CD4-positive, alpha-beta T cell (primary cell): ENCODE measurements around the gene MAPK7. TPM values are rescaled to one million over a fixed set of nuclear protein-coding genes. Genes with fewer than 3 reads are reported as not detected.

Experiments used
- ATAC-seq: fragments of 200-7000 bp; cut with Tn5 transposase; one replicate; pipeline ENCODE4 v1.10.0; 2022; ENCODE audit warnings: mild to moderate bottlenecking; ENCODE audit not compliant: poor library complexity
- CTCF ChIA-PET: fragments of 350-600 bp; sonication (Branson Sonifier 250); formaldehyde crosslinking; loops from one replicate; lab custom pipeline; 2021; ENCODE audit warnings: antibody characterized with exemption, inconsistent platforms; lab: Charles Lee
- POLR2A ChIA-PET: fragments of 350-600 bp; sonication (Branson Sonifier 250); formaldehyde crosslinking; loops from one replicate; lab custom pipeline; 2021; ENCODE audit warnings: antibody characterized with exemption, inconsistent platforms; lab: Charles Lee
- DNase-seq, 14 experiments: peaks; one replicate each; pipeline ENCODE4 v3.0.0-alpha.2; 2013 to 2020; ENCODE audit warnings: mixed read lengths in 2 of 14
- H3K27ac ChIP-seq, 2 donors: one replicate each; pipeline versions ENCODE4 v1.5.1 to v1.7.0; 2013; ENCODE audit warnings: low read length in 2 of 2, low read depth in 1 of 2, mild to moderate bottlenecking in 1 of 2
- H3K27me3 ChIP-seq, 2 experiments: 1 replicate in 1 of 2; 2 replicates in 1 of 2; pipeline versions ENCODE4 v1.6.1 to v1.7.0; 2013; ENCODE audit warnings: low read length in 2 of 2, control low read depth in 1 of 2, mild to moderate bottlenecking in 1 of 2, moderate library complexity in 1 of 2; ENCODE audit not compliant: insufficient read depth in 2 of 2, control insufficient read depth in 1 of 2
- H3K36me3 ChIP-seq: one replicate; pipeline ENCODE4 v1.6.1; 2013; ENCODE audit warnings: low read length, control low read depth; ENCODE audit not compliant: insufficient read depth
- H3K4me1 ChIP-seq: one replicate; pipeline ENCODE4 v1.6.1; 2013; ENCODE audit warnings: low read length, control low read depth; ENCODE audit not compliant: insufficient read depth
- H3K4me3 ChIP-seq: one replicate; pipeline ENCODE4 v1.5.1; 2013; ENCODE audit warnings: mild to moderate bottlenecking, low read length, moderate library complexity
- H3K9me3 ChIP-seq, 2 experiments: 1 replicate in 1 of 2; 2 replicates in 1 of 2; pipeline versions ENCODE4 v1.6.1 to v1.7.0; 2013; ENCODE audit warnings: low read length in 2 of 2, mild to moderate bottlenecking in 2 of 2, control low read depth in 1 of 2, moderate library complexity in 1 of 2; ENCODE audit not compliant: control insufficient read depth in 1 of 2, insufficient read depth in 1 of 2
- H3K27ac Mint-ChIP-seq: one replicate; pipeline ENCODE4 v1.8.0; 2020; ENCODE audit warnings: mixed read lengths
- H3K27me3 Mint-ChIP-seq: one replicate; pipeline ENCODE4 v1.8.0; 2021; ENCODE audit warnings: mixed read lengths
- H3K36me3 Mint-ChIP-seq: one replicate; pipeline ENCODE4 v1.8.0; 2021; ENCODE audit warnings: low read depth, mixed read lengths
- H3K4me1 Mint-ChIP-seq: one replicate; pipeline ENCODE4 v1.8.0; 2021; ENCODE audit warnings: low read depth, mixed read lengths
- H3K4me3 Mint-ChIP-seq: one replicate; pipeline ENCODE4 v1.8.0; 2020; ENCODE audit warnings: mild to moderate bottlenecking, mixed read lengths
- H3K9me3 Mint-ChIP-seq: one replicate; pipeline ENCODE4 v1.8.0; 2020; ENCODE audit warnings: mixed read lengths
- CTCF ChIP-seq: fragments of 200-600 bp; IDR thresholded peaks from one replicate; pipeline ENCODE4 v1.8.0; 2022; ENCODE audit warnings: antibody characterized with exemption, mild to moderate bottlenecking
- intact Hi-C, 2 experiments: fragments of 100-400 bp; cut with DNase I in 1 of 2; cut with micrococcal nuclease in 1 of 2; formaldehyde crosslinking; loops; one replicate each; pipeline versions ENCODE4 v1.15.1 to v1.9.0; 2023 to 2025; cut with DNase I, micrococcal nuclease
- total RNA-seq, 174 experiments: library from RNA in 2 of 174; stranded (reverse) in 2 of 174; gene quantifications; one replicate each; pipeline ENCODE4 v1.2.3 and lab custom pipeline; 2021 to 2026

Gene MAPK7
- total RNA-seq, 2 experiments from 2014 or later, result 15.2 to 17.3 TPM

- no peaks in the 10 kb centered on the region for H3K9me3 Mint-ChIP-seq
- intact Hi-C loops, result no loop called here
- no peaks in the 10 kb centered on the region for H3K4me1 Mint-ChIP-seq
- ChIA-PET POLR2A (no interaction called here), CTCF (no interaction called here)
- no peaks in the 10 kb centered on the region for H3K36me3 Mint-ChIP-seq
- no peak overlapping the region for H3K4me3 Mint-ChIP-seq
- TF ChIP-seq CTCF, result no peak
- H3K36me3 ChIP-seq, result no peaks in the 10 kb centered on the region
- peak in 2 of 14 experiments; percentile 26 to 50 for DNase-seq
- no peak overlapping the region for H3K27ac Mint-ChIP-seq
- H3K4me1 ChIP-seq, result no peaks in the 10 kb centered on the region
- no peaks in the 10 kb centered on the region for H3K9me3 ChIP-seq
- H3K27ac ChIP-seq, result no peak overlapping the region
- ATAC-seq, result no peak
- H3K4me3 ChIP-seq, result no peak overlapping the region
- H3K27me3 Mint-ChIP-seq, result no peaks in the 10 kb centered on the region
- H3K27me3 ChIP-seq, result no peaks in the 10 kb centered on the region
These were observed 20.2 kb downstream of the MAPK7 start for GRCh38 chr17:19398301-19399181.

- ChIA-PET CTCF (no interaction called here), POLR2A (no interaction called here)
- DNase-seq (no peak), ATAC-seq (no peak)
- H3K4me3 Mint-ChIP-seq, result no peak overlapping the region
- no peak for TF ChIP-seq CTCF
- Histone ChIP-seq H3K36me3 (no peaks in the 10 kb centered on the region), H3K9me3 (no peaks in the 10 kb centered on the region), H3K4me3 (no peak overlapping the region), H3K4me1 (no peaks in the 10 kb centered on the region), H3K27ac (no peak overlapping the region), H3K27me3 (no peaks in the 10 kb centered on the region)
- H3K9me3 Mint-ChIP-seq, result no peaks in the 10 kb centered on the region
- H3K27ac Mint-ChIP-seq, result no peak overlapping the region
- H3K27me3 Mint-ChIP-seq, result no peaks in the 10 kb centered on the region
- no peaks in the 10 kb centered on the region for H3K4me1 Mint-ChIP-seq
- intact Hi-C loops, result no loop called here
- no peaks in the 10 kb centered on the region for H3K36me3 Mint-ChIP-seq
These were observed 21.6 kb downstream of the MAPK7 start for GRCh38 chr17:19399750-19400450.

GRCh38 chr17:19401321-19402010 lies 23.2 kb downstream of the MAPK7 start:
- CTCF ChIA-PET, result no interaction called here
- POLR2A ChIA-PET, result no interaction called here
- TF ChIP-seq CTCF, result no peak
- Histone ChIP-seq H3K27me3 (no peaks in the 10 kb centered on the region), H3K4me3 (no peak overlapping the region), H3K9me3 (no peaks in the 10 kb centered on the region), H3K36me3 (no peaks in the 10 kb centered on the region), H3K27ac (no peak overlapping the region), H3K4me1 (no peaks in the 10 kb centered on the region)
- H3K4me1 Mint-ChIP-seq, result no peaks in the 10 kb centered on the region
- intact Hi-C loops, result no loop called here
- no peaks in the 10 kb centered on the region for H3K27me3 Mint-ChIP-seq
- no peak for DNase-seq
- no peak overlapping the region for H3K27ac Mint-ChIP-seq
- no peak overlapping the region for H3K4me3 Mint-ChIP-seq
- ATAC-seq, result no peak
- no peaks in the 10 kb centered on the region for H3K9me3 Mint-ChIP-seq
- no peaks in the 10 kb centered on the region for H3K36me3 Mint-ChIP-seq
